Esophagus muscularis mucosa (tissue), 3 donors: ENCODE data around the gene BSCL2.

ENCODE experiments used
- POLR2A ChIP-seq: fragments of 450-650 bp; IDR thresholded peaks from one replicate; pipeline ENCODE4 v1.6.1; 2017; ENCODE audit warnings: antibody characterized with exemption, moderate library complexity, mild to moderate bottlenecking, low read depth
- POLR2AphosphoS5 ChIP-seq, 2 donors: sonication (generic); formaldehyde crosslinking; IDR thresholded peaks; one replicate each; pipeline ENCODE4 v1.6.1; 2017; ENCODE audit warnings: antibody characterized with exemption in 2 of 2
- TF ChIP-seq, protein P1 (sequence below), 3 experiments: fragments of 200-600 bp in 2 of 3; fragments of 450-650 bp in 1 of 3; sonication (generic) in 2 of 3; IDR thresholded peaks; one replicate each; pipeline ENCODE4 v1.5.1; 2017 to 2019; ENCODE audit warnings: antibody characterized with exemption in 3 of 3, mild to moderate bottlenecking in 2 of 3, moderate library complexity in 1 of 3

DNA sequence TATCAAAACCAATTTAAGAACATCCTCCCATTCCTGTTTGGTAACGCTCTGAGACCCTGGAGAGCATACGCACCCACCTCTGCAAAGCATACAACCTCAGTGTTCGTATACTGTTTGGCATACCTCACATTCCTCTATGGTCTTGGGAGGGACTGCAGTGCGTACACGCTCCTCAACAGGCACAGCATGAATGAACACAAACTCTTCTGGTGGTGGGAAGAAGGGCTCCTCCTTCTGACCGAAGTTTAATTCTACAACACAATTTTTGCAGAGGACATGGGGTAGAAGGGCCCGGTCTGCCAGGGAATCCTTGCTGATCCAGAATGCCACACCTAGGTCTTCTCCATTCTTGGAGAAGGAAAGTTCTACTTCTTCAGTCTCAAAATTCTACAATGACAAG is 14.8 kb upstream of the BSCL2 start:
- TF ChIP-seq POLR2A (no peak), POLR2AphosphoS5 (IDR thresholded peaks at IDR 0.05) (no peak)
- TF ChIP-seq, protein P1, sequence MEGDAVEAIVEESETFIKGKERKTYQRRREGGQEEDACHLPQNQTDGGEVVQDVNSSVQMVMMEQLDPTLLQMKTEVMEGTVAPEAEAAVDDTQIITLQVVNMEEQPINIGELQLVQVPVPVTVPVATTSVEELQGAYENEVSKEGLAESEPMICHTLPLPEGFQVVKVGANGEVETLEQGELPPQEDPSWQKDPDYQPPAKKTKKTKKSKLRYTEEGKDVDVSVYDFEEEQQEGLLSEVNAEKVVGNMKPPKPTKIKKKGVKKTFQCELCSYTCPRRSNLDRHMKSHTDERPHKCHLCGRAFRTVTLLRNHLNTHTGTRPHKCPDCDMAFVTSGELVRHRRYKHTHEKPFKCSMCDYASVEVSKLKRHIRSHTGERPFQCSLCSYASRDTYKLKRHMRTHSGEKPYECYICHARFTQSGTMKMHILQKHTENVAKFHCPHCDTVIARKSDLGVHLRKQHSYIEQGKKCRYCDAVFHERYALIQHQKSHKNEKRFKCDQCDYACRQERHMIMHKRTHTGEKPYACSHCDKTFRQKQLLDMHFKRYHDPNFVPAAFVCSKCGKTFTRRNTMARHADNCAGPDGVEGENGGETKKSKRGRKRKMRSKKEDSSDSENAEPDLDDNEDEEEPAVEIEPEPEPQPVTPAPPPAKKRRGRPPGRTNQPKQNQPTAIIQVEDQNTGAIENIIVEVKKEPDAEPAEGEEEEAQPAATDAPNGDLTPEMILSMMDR (IDR thresholded peaks at IDR 0.05), result no peak
